H9 (cell line): ENCODE results near the gene TRIAP1. TPM values are rescaled to one million over a fixed set of nuclear protein-coding genes. Genes with fewer than 3 reads are reported as not detected.

Source experiments
- DNase-seq: peaks from one replicate; pipeline ENCODE4 v3.0.0-alpha.2; 2017
- H2AFZ ChIP-seq: one replicate; pipeline ENCODE4 v1.6.1; 2013; ENCODE audit warnings: mild to moderate bottlenecking, low read length, control low read depth, moderate library complexity
- H2AK5ac ChIP-seq: 2 replicates; pipeline ENCODE4 v1.6.1; 2013; ENCODE audit warnings: low read length, control low read depth, mixed read lengths; ENCODE audit not compliant: insufficient read length
- H2BK120ac ChIP-seq: one replicate; pipeline ENCODE4 v1.6.1; 2013; ENCODE audit warnings: low read depth, mild to moderate bottlenecking, low read length, control low read depth, inconsistent platforms; ENCODE audit not compliant: poor library complexity, severe bottlenecking
- H2BK12ac ChIP-seq: 2 replicates; pipeline ENCODE4 v1.6.1; 2013; ENCODE audit warnings: low read length, control low read depth, mixed read lengths, low read depth; ENCODE audit not compliant: insufficient read length
- H2BK15ac ChIP-seq: 2 replicates; pipeline ENCODE4 v1.6.1; 2013; ENCODE audit warnings: low read depth, low read length, control low read depth
- H2BK20ac ChIP-seq: one replicate; pipeline ENCODE4 v1.6.1; 2013; ENCODE audit warnings: low read depth, mild to moderate bottlenecking, low read length, control low read depth, inconsistent platforms; ENCODE audit not compliant: poor library complexity, severe bottlenecking
- H2BK5ac ChIP-seq: 2 replicates; pipeline ENCODE4 v1.6.1; 2013; ENCODE audit warnings: low read length, control low read depth, mixed read lengths; ENCODE audit not compliant: insufficient read length
- H3K14ac ChIP-seq: 2 replicates; pipeline ENCODE4 v1.6.1; 2013; ENCODE audit warnings: low read length, control low read depth; ENCODE audit not compliant: insufficient read depth
- H3K18ac ChIP-seq: 2 replicates; pipeline ENCODE4 v1.6.1; 2013; ENCODE audit warnings: low read depth, mild to moderate bottlenecking, mixed read lengths, low read length, control low read depth; ENCODE audit not compliant: insufficient read length
- H3K23ac ChIP-seq: 2 replicates; pipeline ENCODE4 v1.6.1; 2013; ENCODE audit warnings: low read length, control low read depth, mixed read lengths, low read depth; ENCODE audit not compliant: insufficient read length
- H3K23me2 ChIP-seq: 2 replicates; pipeline ENCODE4 v1.6.1; 2013; ENCODE audit warnings: low read depth, mild to moderate bottlenecking, mixed read lengths, low read length, control low read depth; ENCODE audit not compliant: insufficient read length, poor library complexity, severe bottlenecking
- H3K27ac ChIP-seq: 2 replicates; pipeline ENCODE4 v1.5.1; 2013; ENCODE audit warnings: low read length, control low read depth, mixed read lengths, low read depth; ENCODE audit not compliant: insufficient read length
- H3K27me3 ChIP-seq: 2 replicates; pipeline ENCODE4 v1.6.1; 2013; ENCODE audit warnings: low read length, control low read depth, inconsistent platforms; ENCODE audit not compliant: insufficient read depth
- H3K4ac ChIP-seq: 2 replicates; pipeline ENCODE4 v1.6.1; 2013; ENCODE audit warnings: low read depth, mild to moderate bottlenecking, control low read depth, inconsistent platforms, low read length, moderate library complexity
- H3K4me1 ChIP-seq: 2 replicates; pipeline ENCODE4 v1.6.1; 2013; ENCODE audit warnings: low read length, control low read depth, inconsistent platforms; ENCODE audit not compliant: insufficient read depth
- H3K4me2 ChIP-seq: 2 replicates; pipeline ENCODE4 v1.6.1; 2013; ENCODE audit warnings: low read length, control low read depth, mixed read lengths; ENCODE audit not compliant: insufficient read length, insufficient read depth
- H3K56ac ChIP-seq: 2 replicates; pipeline ENCODE4 v1.6.1; 2013; ENCODE audit warnings: low read depth, mild to moderate bottlenecking, mixed read lengths, low read length, control low read depth; ENCODE audit not compliant: insufficient read length
- H3K79me1 ChIP-seq: 2 replicates; pipeline ENCODE4 v1.6.1; 2013; ENCODE audit warnings: low read depth, mild to moderate bottlenecking, moderate library complexity, low read length, control low read depth, inconsistent platforms; ENCODE audit not compliant: insufficient read depth, poor library complexity, severe bottlenecking
- H3K79me2 ChIP-seq: 2 replicates; pipeline ENCODE4 v1.6.1; 2013; ENCODE audit warnings: low read length, control low read depth, inconsistent platforms; ENCODE audit not compliant: insufficient read depth
- H3K9ac ChIP-seq: 2 replicates; pipeline ENCODE4 v1.6.1; 2013; ENCODE audit warnings: low read length, control low read depth, mixed read lengths; ENCODE audit not compliant: insufficient read length; ENCODE audit errors: extremely low read depth
- H3K9me3 ChIP-seq: one replicate; pipeline ENCODE4 v1.6.1; 2013; ENCODE audit warnings: low read depth, low read length, inconsistent platforms; ENCODE audit not compliant: control insufficient read depth
- H3T11ph ChIP-seq: one replicate; pipeline ENCODE4 v1.6.1; 2013; ENCODE audit warnings: mild to moderate bottlenecking, low read length, control low read depth, inconsistent platforms
- H4K20me1 ChIP-seq: one replicate; pipeline ENCODE4 v1.6.1; 2013; ENCODE audit not compliant: control insufficient read depth, insufficient read length, insufficient read depth
- H4K5ac ChIP-seq: 2 replicates; pipeline ENCODE4 v1.6.1; 2013; ENCODE audit warnings: low read depth, mild to moderate bottlenecking, mixed read lengths, low read length, control low read depth; ENCODE audit not compliant: insufficient read length
- H4K8ac ChIP-seq: replicated peaks from 2 replicates; pipeline ENCODE4 v1.6.1; 2013; ENCODE audit warnings: low read length, control low read depth, mixed read lengths, low read depth; ENCODE audit not compliant: insufficient read length
- H4K91ac ChIP-seq: 2 replicates; pipeline ENCODE4 v1.6.1; 2013; ENCODE audit warnings: low read depth, mild to moderate bottlenecking, moderate library complexity, mixed read lengths, low read length, control low read depth; ENCODE audit not compliant: insufficient read length
- H3K27ac Mint-ChIP-seq, 3 experiments: 2 replicates in 2 of 3; 3 replicates in 1 of 3; pipeline ENCODE4 v1.8.0; 2020 to 2021; ENCODE audit warnings: mixed read lengths in 3 of 3, mild to moderate bottlenecking in 1 of 3, moderate library complexity in 1 of 3
- H3K27me3 Mint-ChIP-seq: 2 replicates; pipeline ENCODE4 v1.8.0; 2021; ENCODE audit warnings: low read depth, mild to moderate bottlenecking, moderate library complexity, mixed read lengths
- H3K36me3 Mint-ChIP-seq, 3 experiments: 2 replicates in 2 of 3; 3 replicates in 1 of 3; pipeline ENCODE4 v1.8.0; 2020 to 2021; ENCODE audit warnings: low read depth in 3 of 3, mixed read lengths in 3 of 3; ENCODE audit not compliant: insufficient read depth in 1 of 3
- H3K4me1 Mint-ChIP-seq, 2 experiments: 2 replicates each; pipeline ENCODE4 v1.8.0; 2020; ENCODE audit warnings: mixed read lengths in 2 of 2
- H3K4me3 Mint-ChIP-seq, 2 experiments: 2 replicates in 1 of 2; 3 replicates in 1 of 2; pipeline ENCODE4 v1.8.0; 2020 to 2021; ENCODE audit warnings: mild to moderate bottlenecking in 2 of 2, mixed read lengths in 2 of 2, moderate library complexity in 1 of 2
- H3K9me3 Mint-ChIP-seq, 2 experiments: 2 replicates in 1 of 2; 3 replicates in 1 of 2; pipeline ENCODE4 v1.8.0; 2020; ENCODE audit warnings: mild to moderate bottlenecking in 2 of 2, mixed read lengths in 2 of 2, moderate library complexity in 1 of 2
- CTCF ChIP-seq: fragments of 200-600 bp; sonication (generic); conservative IDR thresholded peaks from 3 replicates; pipeline ENCODE4 v1.8.0; 2021; ENCODE audit warnings: antibody characterized with exemption, mild to moderate bottlenecking
- WGBS: extraction: QIAGEN DNeasy Blood & Tissue Kit; methylation state at CpG from one replicate; pipeline ENCODE4 v1.1.7; 2013; ENCODE audit warnings: missing lambda C conversion rate, low lambda C conversion rate, mixed read lengths; ENCODE audit not compliant: insufficient read length; ENCODE audit errors: extremely low coverage; 5-methylcytosine and 5-hydroxymethylcytosine counted together
- total RNA-seq: library from RNA; stranded (reverse); gene quantifications from 2 replicates; pipeline ENCODE4 v1.2.1, GENCODE V29; 2021

TRIAP1 gene
- total RNA-seq, 1 experiment from 2014 or later = 70.4 TPM

GRCh38 chr12:120403869-120404268 lies 42.3 kb downstream of the TRIAP1 start:
- no peak for TF ChIP-seq CTCF
- no peak overlapping the region for H3K27ac ChIP-seq
- peaks cover 0 to 2% (median 0%) of the 10 kb centered on the region in 3 experiments; a peak in 1 of 7 replicates for H3K36me3 Mint-ChIP-seq
- no peaks in the 10 kb centered on the region for H3K27me3 ChIP-seq
- no peak overlapping the region for H3K4me2 ChIP-seq
- no peak overlapping the region for H4K8ac ChIP-seq
- no peak overlapping the region for H3K14ac ChIP-seq
- H3K56ac ChIP-seq = no peak overlapping the region
- no peak overlapping the region for H3K18ac ChIP-seq
- no peak for DNase-seq
- no peak overlapping the region for H3K9ac ChIP-seq
- H4K5ac ChIP-seq = no peak overlapping the region
- no peaks in the 10 kb centered on the region for H3K9me3 ChIP-seq
- H2BK15ac ChIP-seq = no peak overlapping the region
- no CpG with 5 or more reads among the region's 3 CpGs for WGBS
- H2BK5ac ChIP-seq = no peak overlapping the region
- peaks cover 2% of the 10 kb centered on the region for H3K27me3 Mint-ChIP-seq
- H3K9me3 Mint-ChIP-seq = peaks cover 0 to 3% of the 10 kb centered on the region in 2 experiments; a peak in 1 of 5 replicates
- H3K23me2 ChIP-seq = no peaks in the 10 kb centered on the region
- no peak overlapping the region for H2BK120ac ChIP-seq
- peaks cover 14 to 26% of the 10 kb centered on the region in 2 experiments for H3K4me1 Mint-ChIP-seq
- H3K4me1 ChIP-seq = peaks cover 3% of the 10 kb centered on the region; the same call in 1 of the 2 replicates
- H2AFZ ChIP-seq = no peak overlapping the region
- H3K4ac ChIP-seq = no peak overlapping the region
- H4K91ac ChIP-seq = no peak overlapping the region
- H4K20me1 ChIP-seq = no peaks in the 10 kb centered on the region
- H3K4me3 Mint-ChIP-seq = no peak overlapping the region
- no peak overlapping the region for H2BK12ac ChIP-seq
- H3K27ac Mint-ChIP-seq = no peak overlapping the region
- H2AK5ac ChIP-seq = no peak overlapping the region
- no peak overlapping the region for H3K23ac ChIP-seq
- H3T11ph ChIP-seq = no peak overlapping the region
- H3K79me2 ChIP-seq = no peaks in the 10 kb centered on the region
- H2BK20ac ChIP-seq = no peak overlapping the region
- H3K79me1 ChIP-seq = no peaks in the 10 kb centered on the region
